Measurements from ENCODE around the gene MPEG1.

DNA sequence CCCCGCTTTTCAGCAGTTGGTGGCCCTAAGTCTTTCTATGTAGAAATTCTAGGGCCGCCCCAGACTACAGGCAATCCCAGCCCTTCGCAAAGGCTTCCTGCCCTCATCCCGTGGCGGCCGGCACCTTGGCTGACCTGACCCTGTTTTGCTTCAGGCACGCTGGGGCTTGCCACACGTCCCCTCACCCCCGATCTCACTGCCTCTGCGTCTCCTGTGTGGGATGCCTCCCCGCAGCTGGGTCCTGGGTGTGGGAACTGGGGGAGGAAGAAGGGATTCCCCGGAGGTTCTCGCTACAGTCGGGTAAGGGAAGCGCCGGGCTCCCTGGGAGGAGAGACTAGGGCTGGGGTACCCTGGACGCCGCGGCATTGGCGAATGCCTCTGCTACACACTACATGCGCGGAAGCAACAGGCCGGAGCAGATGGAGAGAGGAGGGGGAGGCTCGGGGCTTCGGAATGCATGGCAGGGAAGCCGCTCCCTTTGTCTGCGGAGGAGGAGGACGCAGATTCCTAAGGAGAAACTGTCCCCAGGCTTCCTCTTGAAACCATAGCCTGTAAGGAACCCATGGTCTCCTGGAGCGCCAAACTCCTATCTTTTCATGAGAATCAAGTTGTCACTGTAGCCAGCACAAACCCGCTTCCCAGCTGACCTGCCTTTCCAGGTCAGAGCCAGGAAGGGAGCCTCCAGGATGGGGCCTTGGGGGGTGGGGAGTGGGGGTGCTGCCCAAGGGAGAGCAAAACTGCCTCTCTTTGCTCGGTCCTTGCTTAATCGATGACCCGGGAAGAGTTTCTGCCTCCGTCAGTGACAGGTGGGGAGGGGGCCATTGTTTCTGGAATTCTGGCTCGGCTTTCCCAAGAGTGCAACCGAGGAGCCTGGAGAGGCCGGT, 39.4 kb downstream of the MPEG1 start:
- TF ChIP-seq EZH2phosphoT487 (IDR thresholded peaks at IDR 0.05; ENCODE audit: low read depth): no peak
- TF ChIP-seq, protein P1, sequence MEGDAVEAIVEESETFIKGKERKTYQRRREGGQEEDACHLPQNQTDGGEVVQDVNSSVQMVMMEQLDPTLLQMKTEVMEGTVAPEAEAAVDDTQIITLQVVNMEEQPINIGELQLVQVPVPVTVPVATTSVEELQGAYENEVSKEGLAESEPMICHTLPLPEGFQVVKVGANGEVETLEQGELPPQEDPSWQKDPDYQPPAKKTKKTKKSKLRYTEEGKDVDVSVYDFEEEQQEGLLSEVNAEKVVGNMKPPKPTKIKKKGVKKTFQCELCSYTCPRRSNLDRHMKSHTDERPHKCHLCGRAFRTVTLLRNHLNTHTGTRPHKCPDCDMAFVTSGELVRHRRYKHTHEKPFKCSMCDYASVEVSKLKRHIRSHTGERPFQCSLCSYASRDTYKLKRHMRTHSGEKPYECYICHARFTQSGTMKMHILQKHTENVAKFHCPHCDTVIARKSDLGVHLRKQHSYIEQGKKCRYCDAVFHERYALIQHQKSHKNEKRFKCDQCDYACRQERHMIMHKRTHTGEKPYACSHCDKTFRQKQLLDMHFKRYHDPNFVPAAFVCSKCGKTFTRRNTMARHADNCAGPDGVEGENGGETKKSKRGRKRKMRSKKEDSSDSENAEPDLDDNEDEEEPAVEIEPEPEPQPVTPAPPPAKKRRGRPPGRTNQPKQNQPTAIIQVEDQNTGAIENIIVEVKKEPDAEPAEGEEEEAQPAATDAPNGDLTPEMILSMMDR (IDR thresholded peaks at IDR 0.05; ENCODE audit: low read depth, low read length): no peak
